B cell (primary cell): ENCODE measurements around the gene NBR1.

Experiments
- EZH2 ChIP-seq: IDR thresholded peaks from 2 replicates; pipeline ENCODE4 v1.6.1; 2012; ENCODE audit warnings: borderline replicate concordance, low read depth, mild to moderate bottlenecking, moderate library complexity, low read length; ENCODE audit not compliant: insufficient read depth, poor library complexity, severe bottlenecking
- TF ChIP-seq, protein P1 (sequence below): fragments of 200-600 bp; IDR thresholded peaks from one replicate; pipeline ENCODE4 v1.8.0; 2022; ENCODE audit warnings: antibody characterized with exemption, mild to moderate bottlenecking

DNA sequence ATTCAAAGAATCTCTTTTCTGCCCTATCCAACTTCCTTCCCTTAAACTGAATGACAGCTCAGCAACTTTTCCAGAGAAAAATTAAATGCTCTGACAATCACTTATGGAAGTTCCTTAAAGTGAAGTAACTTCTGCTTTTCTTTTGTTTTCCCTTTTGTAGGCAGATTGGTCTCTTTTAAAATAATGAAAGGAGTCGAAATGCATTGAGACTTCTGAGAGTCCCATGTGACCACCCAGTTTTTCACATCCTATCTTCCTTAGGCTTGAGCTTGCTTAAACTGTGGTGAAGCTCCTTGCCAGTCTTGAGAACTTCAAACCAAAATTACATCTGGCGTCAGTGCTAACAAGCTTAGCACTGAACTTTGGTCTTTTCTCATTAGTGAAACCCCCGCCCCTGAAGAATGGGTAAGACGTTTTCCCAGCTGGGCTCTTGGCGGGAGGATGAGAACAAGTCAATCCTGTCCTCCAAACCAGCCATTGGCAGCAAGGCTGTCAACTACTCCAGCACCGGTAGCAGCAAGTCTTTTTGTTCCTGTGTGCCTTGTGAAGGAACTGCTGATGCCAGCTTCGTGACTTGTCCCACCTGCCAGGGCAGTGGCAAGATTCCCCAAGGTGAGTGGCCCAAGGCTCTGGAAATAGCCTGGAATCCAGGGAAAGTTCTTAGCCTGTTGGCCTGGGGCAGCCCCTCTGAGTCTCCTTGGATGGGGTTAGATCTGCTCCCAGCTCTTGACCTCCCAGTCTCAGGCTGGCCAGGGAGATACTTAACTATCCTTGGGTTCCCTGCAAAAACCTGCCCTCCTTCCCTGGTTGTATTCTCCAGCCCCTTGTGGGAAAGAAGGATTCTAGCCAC lies 41.9 kb downstream of the NBR1 start:
- TF ChIP-seq, protein P1, sequence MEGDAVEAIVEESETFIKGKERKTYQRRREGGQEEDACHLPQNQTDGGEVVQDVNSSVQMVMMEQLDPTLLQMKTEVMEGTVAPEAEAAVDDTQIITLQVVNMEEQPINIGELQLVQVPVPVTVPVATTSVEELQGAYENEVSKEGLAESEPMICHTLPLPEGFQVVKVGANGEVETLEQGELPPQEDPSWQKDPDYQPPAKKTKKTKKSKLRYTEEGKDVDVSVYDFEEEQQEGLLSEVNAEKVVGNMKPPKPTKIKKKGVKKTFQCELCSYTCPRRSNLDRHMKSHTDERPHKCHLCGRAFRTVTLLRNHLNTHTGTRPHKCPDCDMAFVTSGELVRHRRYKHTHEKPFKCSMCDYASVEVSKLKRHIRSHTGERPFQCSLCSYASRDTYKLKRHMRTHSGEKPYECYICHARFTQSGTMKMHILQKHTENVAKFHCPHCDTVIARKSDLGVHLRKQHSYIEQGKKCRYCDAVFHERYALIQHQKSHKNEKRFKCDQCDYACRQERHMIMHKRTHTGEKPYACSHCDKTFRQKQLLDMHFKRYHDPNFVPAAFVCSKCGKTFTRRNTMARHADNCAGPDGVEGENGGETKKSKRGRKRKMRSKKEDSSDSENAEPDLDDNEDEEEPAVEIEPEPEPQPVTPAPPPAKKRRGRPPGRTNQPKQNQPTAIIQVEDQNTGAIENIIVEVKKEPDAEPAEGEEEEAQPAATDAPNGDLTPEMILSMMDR: no peak
- TF ChIP-seq EZH2: no peak
